Left forelimb (tissue), 1 donor: ENCODE measurements around the gene HILPDA.
A peak's percentile ranks its signal among the peaks of the same experiment; 100 is the strongest.

ENCODE experiments used
- DNase-seq: peaks from one replicate; pipeline ENCODE4 v3.0.0-alpha.2; 2018; ENCODE audit warnings: low spot score

Gene HILPDA, protein sequence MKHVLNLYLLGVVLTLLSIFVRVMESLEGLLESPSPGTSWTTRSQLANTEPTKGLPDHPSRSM

DNA sequence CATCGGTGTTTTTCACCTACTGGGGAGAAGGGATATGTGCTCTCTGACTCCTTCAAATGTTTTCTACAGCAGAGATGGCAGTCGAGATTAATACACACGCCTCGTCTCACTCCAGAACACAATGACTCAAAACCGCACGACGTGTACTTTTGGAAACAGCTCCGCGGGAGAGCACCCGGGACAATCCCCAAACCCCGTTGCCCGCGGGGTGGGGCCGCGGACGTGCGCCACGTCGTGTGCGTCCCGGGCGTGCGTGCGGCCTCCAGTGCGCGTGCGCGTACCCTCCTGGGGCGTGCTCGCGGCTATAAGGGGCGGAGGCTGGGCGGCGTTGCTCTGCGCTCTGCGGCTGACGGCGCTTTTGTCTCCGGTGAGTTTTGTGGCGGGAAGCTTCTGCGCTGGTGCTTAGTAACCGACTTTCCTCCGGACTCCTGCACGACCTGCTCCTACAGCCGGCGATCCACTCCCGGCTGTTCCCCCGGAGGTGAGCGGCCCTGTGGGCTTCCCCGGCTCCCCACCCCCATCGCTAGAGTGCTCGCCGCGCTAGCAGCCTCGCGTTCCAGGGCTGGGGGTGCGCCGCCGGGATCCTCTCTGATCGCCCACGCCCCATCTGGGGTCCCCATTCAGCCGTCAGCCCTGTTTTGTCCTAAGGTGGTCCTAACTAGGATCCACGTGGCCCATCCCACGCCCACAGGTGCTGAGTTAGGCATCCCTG, at the start of gene HILPDA:
Gene HILPDA (plus strand): TSS at position 336 of the 712 bp plus-strand sequence. CDS start 1,391 bp downstream, outside the sequence.
- DNase-seq = peak; percentile 94

DNA sequence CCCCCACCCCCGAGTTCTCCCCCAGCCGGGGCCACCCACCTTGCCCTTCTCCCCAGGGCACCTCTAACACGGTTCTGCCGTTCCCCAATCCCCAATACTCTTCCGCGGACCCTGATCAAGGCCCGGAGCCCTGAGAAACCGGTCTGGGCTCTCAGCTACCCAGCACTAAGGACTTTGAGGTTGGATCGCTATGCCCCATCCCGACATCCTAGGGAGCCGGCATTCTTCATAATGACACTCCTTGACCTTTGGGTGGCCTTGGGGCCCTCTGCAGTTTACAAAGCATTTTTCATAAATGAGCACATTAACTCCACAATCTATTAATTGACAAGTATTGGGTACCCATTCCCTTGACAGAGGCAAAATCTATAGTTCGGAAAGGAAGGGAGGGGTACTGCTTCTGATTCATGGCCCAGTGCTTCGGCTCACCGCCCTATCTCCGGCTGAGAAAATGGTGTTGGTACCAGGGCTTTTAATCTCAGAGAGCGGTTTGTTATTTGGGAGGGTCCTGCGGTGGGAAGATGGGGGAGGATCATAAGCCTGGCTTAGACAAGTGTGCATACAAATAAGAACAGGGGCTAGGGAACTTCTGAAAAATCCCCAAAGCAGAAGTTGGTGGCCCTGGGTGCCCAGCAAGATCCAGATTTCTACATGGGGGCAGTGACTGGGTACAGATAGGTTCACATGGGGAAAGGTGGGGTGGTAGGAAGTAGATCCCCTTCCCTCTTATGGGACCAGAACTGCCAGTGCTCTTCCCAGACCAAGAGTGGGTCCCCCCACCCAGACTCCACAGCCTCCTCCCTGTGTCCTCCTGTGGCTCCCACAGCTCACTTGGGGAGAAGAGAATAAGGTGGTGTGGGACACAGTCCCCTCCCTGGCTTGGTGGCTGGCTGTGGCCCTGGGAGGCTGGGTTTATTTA, 49.1 kb upstream of the HILPDA start:
- no peak for DNase-seq

DNA sequence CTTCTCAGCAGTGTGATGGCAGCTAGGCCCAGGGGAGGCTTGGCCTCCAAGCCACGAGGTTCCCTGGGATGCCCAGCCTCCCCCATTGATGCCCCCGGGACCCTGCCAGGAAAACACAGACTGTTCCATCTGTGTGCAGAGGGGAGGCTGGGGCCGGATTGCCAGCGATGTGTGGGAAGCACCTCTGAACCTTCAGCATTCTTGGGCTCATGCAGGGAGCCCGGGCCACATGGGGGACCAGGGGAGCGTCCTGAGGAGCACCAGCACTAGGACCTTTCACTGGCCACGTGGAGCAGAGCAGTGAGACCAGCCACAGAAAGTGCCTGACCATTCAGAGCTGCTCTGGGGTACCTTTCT, 48.5 kb upstream of the HILPDA start:
- DNase-seq = no peak

DNA sequence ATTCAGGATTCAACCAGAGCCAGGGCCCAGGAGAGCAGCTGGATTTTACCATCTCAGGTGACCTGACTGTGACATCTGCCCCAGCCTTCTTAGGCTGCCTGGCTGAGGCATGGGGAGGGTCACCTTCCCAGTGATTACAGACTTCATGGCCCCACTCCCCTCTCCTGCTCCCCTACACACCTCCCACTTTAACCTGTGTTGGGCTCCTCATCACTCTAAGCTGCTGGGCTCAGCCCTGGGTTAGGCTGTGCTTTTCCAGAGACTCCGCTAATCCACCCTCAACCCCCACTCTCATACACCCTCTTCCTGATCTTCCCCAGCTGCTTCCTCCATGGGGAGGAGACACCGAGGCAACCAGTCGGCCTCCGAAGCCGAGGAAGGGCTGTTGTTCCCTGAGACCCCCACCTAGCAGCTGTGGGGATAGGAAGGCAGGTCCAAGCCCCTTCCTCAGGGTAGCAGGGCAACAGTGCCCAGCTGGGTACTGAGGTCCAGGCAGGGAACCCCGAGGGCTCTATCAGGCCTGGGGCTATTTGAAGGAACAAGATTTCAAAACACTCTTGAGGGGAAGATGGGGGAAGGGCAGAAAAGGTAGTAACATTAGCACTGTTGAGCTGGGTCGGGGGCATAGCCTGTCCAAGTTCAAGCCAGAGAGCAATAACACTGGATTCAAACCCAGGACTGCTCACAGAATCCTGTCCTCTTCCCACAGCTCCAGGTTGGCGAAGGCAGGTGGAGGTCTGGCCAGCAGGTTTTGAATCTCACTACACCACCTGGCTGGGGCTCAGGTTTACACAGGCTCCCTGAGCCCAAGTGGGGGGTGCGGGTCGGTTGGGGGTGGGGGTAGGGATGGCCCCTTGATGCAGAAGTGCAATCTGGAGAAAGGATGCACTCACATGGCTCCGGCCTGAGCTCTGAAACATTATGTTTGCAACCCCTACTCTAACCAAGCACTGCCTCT, 47.6 kb upstream of the HILPDA start:
- DNase-seq = no peak

DNA sequence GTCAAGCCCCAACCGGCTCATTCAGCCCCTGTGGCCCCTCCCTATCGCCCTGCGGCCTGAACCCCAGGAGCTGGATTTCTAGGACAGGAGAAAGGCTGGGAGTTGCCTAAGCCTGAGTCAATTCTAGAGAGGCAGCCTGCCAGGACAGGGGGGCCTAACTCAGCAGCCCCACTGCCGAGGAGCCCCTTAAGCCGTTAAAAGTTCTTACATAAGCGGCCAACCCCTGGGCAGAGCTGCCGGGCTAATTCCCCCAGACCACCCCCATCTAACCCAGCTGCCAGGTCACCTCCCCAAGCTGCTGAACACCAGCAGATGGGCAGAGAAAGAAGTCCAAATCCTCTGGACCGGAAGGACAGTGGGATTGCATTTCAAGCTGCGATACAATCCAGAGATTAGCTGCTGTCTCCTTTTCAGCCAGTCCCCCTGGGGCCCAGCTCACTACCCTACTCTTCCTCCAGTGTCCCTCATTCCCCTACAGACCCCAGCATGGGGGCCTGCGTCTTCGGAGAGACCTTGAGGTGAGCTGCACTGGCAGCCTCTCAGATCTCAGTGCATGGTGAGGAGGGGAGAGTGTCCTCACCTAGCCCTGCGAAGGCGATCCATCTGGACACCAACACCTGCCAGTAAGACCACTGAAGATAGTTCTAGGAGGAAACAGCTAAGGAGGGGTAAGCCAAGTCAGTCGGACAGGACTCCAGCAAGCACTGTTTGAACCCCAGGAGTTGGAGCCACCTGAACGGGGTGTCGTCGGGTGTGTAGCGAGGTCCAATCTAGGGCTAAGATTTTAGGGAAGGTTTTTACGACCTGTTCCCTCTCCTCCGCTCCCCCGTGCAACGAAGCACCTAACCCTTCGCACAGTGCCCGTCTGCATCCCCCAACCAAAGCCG, 46.7 kb upstream of the HILPDA start:
- no peak for DNase-seq

DNA sequence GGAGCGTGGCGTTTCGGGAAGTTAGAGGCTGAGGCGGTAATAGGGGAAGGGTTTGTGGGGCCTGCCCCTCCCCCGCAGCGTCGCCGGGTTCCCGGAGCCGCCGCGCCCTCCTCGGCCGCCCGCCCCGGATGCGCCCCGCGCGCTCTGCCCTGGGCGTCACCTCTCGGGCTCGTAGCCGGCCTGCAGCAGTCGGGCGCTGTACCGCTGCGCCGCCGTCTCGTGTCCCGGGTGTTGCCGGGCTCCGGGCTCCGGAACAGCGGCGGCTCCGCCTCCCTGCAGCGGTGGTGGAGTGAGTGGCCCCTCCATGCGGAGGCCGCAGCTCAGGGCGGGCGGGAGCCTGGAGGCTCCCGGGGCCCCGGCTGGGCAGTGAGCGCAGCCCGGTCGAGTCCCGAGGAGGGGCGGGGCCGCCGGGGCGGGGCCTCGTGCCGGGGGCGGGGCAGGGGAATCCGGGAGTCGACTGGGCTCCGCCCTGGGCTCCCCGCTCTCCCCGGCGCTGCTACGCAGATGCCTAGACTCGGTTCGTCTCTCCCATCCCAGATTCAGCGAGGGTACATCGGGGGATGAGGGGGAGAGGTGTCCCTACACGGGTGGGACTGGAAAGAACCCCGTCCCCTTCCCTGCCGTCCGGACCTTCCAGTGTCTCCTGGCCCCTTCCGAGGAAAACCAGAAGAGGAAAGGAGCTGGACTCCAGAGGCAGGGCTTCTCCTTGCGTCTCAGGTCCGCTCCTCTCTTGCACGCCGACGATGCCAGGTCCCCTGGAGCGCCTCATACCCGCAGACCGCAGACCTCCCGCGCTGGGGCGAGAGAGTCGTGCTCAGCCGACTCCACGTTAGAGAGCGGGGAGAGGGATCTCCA, 45.9 kb upstream of the HILPDA start, which contains the start of gene IMPDH1:
Gene IMPDH1 (minus strand): TSS at position 387 of the 855 bp plus-strand sequence. CDS start 81 bp downstream, at position 306.
- peak; percentile 92 for DNase-seq

DNA sequence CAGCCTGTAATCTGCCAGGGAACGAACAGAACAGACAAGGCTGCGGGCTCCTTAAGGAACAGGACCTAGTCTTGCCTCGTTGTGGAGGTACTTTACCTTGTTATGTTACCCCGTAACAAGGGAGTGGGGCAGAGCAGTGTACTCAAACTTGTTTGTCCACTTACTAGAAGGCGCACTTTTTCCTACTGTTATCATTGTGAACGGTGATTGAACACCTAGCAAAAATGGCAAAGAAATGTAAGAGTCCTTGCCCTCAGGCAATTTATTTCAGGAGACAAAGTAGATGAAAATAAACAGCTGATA, 45.3 kb upstream of the HILPDA start:
- DNase-seq = no peak

DNA sequence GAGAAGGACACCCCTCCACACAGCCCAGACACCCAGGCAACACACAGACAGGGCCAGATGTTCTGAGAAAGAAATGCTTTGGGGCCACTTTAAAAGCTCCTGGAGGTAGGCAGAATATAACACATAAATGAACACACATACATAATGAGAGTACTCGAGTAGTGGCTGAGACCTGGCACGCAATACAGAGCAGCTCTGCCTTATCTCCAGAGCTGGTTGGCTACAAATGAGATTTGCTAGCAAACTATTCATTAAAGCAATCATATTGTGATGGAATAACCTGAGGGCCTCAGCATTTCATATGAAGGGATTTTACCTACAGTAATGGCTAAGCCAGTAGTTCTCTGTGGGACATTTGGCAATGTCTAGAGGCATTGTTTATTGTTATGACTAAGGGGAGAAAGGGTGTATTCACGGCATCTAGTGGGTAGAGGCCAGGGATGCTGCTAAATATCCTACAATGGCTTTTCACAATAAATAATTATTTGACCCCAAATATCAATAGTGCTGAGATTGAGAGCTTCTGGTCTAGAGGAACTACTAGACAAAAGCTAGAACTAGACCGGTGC, 40.4 kb upstream of the HILPDA start:
- DNase-seq = no peak

DNA sequence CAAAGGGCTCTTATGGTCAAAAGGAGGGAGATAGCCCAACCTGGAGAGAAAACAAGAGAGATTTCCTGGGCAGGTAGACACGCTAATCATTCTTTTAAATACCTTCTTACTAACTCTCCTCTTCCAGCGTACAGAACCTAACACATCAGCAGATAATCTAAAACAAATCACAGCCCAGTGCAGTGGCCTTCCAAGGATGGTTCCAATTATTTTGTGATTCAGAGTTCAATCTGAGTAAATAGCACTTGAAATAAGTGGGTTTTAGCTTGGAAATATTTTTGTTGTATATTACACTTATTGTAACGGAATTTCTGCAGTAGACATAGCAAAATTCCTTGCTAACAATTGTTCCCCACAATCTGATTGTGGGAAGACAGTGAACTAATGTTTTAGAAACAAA, 38.6 kb upstream of the HILPDA start:
- DNase-seq = no peak

DNA sequence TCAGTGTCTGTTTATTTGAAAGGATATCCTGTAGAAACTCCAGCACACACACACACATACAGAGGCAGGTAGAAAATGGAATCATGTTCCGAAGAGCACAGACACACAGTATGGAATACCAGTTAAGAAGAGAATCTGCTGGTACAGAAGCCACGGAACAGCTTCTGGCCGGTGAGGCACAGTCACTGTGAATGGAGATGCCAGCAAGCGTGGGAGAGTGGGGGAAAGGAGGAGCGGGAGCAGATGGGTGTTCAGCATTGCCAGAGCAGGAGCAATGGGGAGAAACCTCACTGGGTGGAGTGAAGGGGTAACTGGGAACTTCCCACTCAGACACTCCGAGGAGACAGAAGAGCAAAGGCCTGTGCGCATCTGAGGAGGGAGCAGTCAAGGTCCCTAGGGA, 36.4 kb upstream of the HILPDA start:
- DNase-seq = no peak

DNA sequence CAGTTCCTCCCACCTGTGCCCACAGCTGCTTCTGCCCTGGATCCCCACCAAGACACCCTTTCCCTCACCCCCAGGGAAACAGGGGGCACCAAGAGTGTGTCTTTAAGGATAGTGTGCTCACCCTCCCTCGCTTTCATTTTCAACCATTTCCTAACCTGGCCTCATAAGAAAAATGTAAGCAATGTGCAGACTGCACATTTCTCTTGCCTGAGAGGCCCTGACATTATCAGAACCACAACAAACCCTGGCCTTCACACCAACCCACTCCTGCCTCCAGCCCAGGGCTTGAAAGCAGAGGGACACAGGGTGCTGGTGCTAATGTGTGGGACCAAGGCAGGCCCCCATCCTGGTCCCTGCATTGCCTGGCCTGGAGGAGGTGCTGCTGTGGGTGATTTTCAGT, 34.9 kb upstream of the HILPDA start:
- no peak for DNase-seq

DNA sequence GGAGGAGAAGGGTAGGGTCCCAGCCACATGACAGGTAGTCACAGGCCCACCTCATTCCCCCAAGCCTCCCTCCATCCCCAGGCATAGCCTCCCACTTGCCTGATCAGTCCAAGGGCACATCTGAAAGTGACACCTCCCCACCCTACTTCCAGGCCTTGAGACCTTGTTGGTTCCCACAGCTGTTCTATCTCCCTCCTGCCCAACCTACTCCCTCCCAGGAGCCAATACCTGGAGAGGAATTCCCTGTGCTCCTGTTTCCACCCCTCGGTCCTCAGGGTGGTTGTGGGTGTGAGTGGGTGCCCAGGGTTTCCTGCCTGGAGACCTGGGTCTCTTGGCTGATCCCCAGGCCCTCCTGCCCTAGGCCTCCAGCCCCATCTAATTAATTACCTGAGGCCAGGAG, 34.3 kb upstream of the HILPDA start:
- no peak for DNase-seq

DNA sequence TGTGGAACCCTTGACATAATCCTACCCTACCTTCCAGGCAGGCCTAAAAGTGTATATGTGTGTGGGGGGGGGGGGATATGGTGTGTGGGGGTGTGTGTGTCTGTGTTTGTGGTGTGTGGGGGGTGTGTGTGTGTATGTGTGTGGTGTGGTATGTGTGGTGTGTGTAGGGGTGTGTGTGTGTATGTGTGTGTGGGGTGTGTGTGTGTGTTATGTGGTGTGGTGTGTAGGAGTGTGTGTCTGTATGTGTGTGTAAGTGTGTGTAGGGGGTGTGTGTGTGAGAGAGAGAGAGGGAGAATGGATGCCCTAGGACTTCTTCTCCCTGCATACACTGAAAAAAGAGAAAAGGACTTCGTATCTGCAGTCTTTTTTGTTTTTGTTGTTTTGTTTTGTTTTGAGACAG, 33.6 kb upstream of the HILPDA start:
- DNase-seq = no peak

DNA sequence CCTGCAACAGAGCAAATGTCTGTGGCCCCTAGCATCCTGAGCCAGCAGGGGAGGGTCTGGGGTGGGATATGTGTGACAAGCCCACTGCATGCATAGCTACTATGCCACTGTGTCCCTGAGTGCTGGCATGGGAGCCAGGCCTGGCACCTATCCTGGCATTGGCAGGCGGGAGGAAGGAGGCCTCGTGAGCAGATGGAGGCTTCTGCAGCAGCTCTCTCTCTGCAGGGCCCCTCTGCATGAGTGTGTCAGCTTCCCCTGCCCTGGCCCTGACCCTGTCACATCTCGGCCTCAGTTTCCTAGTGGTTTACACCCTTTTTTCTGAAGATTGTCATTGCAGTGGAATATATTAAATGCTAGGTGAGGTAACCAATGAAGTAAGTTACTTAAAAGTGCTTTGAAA, 32.8 kb upstream of the HILPDA start:
- peak; percentile 59 for DNase-seq

DNA sequence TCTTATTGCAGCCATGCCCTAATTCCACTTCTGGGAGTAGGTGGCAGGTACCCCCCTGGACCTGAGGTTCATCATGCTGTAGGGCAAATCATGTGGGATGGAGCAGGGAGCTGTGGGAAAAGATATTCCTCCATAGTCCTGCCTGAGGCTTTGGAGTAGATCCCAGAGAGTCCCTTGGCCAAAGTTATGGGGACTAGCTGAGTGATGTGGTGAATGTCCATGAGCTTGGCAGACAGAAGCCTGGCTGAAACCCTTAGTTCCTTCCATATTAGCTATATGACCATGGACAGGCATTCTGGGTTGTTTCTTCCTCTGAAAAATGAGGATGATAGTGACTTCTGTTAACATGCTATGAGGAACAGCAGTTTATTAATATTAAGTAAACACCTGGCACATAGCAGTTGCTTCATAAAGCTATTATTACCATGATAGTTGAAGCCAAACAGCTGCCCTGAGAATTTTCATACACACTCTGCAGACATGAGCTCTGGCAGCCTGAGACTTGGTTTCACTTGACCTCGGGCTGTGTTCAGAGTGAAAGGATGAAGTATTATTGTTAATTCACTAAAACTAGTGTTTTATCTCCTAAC, 30.9 kb upstream of the HILPDA start:
- peak; percentile 28 for DNase-seq

DNA sequence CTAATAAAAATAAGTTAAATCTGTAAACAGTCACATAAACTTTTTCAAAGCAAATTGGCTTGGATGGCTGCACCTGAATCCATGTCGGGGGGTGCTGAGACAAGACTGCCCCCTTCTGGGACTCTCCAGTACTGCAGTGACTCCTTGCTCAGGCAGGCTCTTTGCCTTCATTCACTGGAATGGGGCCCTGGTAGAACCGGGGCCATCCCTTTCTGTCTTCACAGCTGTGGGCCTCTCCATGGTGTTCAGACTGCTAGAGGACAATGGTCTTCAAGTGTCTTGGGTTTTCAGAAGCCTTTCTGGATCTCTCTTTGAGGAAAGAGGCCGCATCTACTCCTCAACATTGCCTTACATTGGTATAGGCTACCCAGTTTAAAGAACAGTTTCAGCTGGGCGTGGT, 29.8 kb upstream of the HILPDA start:
- peak; percentile 69 for DNase-seq

DNA sequence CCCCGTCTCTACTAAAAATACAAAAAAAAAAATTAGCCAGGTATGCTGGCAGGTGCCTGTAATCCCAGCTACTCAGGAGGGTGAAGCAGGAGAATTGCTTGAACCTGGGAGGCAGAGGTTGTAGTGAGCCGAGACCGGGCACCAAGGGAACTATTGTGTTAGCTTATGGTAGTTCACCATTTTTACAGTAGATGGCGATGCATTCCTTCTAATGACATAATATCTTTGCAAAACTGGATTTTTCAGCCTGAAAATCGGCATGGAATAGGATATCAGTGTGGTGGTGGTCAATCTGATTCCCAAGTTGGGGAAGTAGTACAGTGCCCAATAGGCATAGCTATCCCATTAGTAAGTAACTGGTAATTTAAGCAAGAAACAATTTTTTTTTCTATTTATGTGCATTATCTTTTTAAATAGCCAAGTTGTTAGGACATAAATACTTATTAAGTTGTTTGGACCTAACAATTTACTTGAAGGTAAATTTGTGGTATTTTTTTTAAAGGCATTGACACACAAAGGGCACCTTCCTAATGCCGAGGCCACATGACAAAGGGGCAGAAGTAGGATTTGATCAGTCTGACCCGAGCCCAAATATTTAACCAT, 28.3 kb upstream of the HILPDA start:
- no peak for DNase-seq

DNA sequence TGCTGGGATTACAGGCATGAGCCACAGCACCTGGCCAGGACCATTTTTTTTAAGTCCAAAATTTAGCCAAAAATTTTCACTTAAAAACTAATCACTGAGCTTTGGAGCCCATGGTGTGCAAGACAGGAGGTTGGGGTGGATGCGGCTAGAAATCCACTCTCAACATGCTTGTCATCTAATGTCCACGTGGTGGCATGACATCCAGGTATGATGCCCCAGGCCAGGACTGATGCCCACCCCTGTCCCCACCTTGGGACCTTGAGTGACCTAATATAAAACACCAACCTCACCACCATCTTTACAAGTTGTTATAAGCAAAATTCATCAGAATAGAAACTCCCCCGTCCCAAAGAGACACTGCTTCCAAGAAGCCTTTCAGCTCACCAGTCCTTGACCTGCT, 25.5 kb upstream of the HILPDA start:
- no peak for DNase-seq

DNA sequence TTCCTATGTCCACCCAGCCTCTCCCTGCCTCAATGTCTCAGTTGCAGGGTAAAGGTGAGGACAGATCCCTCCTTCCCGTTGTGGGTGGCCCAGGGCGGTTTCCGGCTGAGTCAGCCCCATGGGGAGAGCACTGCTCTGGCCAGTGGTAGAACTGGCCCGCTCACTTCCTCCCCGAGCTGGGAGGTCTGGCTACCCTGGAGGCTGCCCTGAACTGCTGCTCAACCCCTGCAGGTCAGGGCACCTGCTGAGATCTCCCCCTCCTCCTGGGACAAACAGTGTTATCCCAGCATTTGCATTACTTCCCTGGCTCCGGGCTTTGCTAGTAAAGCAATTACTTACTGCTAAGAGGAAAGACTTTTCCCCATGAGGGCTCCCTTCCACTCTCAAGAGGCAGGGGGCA, 24.5 kb upstream of the HILPDA start:
- DNase-seq = no peak
